Trophoblast cell (in vitro differentiated cells and primary cell): ENCODE data around the gene NAA80.
A peak's percentile ranks its signal among the peaks of the same experiment; 100 is the strongest.

ENCODE experiments used
- DNase-seq, 2 donors: peaks; one replicate each; pipeline ENCODE4 v3.0.0-alpha.2; 2016
- H2AFZ ChIP-seq: 2 replicates; pipeline ENCODE4 v1.6.1; 2013; ENCODE audit warnings: low read length, moderate library complexity, mild to moderate bottlenecking; ENCODE audit not compliant: insufficient read depth, poor library complexity
- H2AK5ac ChIP-seq: 2 replicates; pipeline ENCODE4 v1.6.1; 2013; ENCODE audit warnings: mild to moderate bottlenecking, low read length
- H2BK120ac ChIP-seq: 2 replicates; pipeline ENCODE4 v1.6.1; 2013; ENCODE audit warnings: low read length, mild to moderate bottlenecking, moderate library complexity; ENCODE audit not compliant: insufficient read depth, poor library complexity
- H2BK12ac ChIP-seq: 2 replicates; pipeline ENCODE4 v1.6.1; 2013; ENCODE audit warnings: mild to moderate bottlenecking, low read length, moderate library complexity
- H2BK5ac ChIP-seq: 2 replicates; pipeline ENCODE4 v1.6.1; 2013; ENCODE audit warnings: low read length, low read depth, moderate library complexity, mild to moderate bottlenecking; ENCODE audit not compliant: poor library complexity
- H3K14ac ChIP-seq: 2 replicates; pipeline ENCODE4 v1.6.1; 2013; ENCODE audit warnings: mild to moderate bottlenecking, low read length
- H3K18ac ChIP-seq: 2 replicates; pipeline ENCODE4 v1.6.1; 2013; ENCODE audit warnings: mild to moderate bottlenecking, low read length
- H3K23ac ChIP-seq: 2 replicates; pipeline ENCODE4 v1.6.1; 2013; ENCODE audit warnings: low read length
- H3K27ac ChIP-seq: 2 replicates; pipeline ENCODE4 v1.5.1; 2013; ENCODE audit warnings: low read depth, mild to moderate bottlenecking, inconsistent platforms, low read length, moderate library complexity
- H3K27me3 ChIP-seq: 2 replicates; pipeline ENCODE4 v1.6.1; 2013; ENCODE audit warnings: inconsistent platforms, mild to moderate bottlenecking, low read length, moderate library complexity; ENCODE audit not compliant: insufficient read depth
- H3K36me3 ChIP-seq, 2 experiments: 1 replicate in 1 of 2; 2 replicates in 1 of 2; pipeline ENCODE4 v1.6.1; 2013; ENCODE audit warnings: low read length in 2 of 2, mild to moderate bottlenecking in 2 of 2, moderate library complexity in 1 of 2; ENCODE audit not compliant: insufficient read depth in 2 of 2, control insufficient read depth in 1 of 2
- H3K4ac ChIP-seq: 2 replicates; pipeline ENCODE4 v1.6.1; 2013; ENCODE audit warnings: low read depth, mild to moderate bottlenecking, low read length, moderate library complexity
- H3K4me1 ChIP-seq, 2 experiments: 1 replicate in 1 of 2; 2 replicates in 1 of 2; pipeline ENCODE4 v1.6.1; 2013; ENCODE audit warnings: low read length in 2 of 2, mild to moderate bottlenecking in 2 of 2, moderate library complexity in 1 of 2; ENCODE audit not compliant: insufficient read depth in 2 of 2, control insufficient read depth in 1 of 2
- H3K4me2 ChIP-seq: 2 replicates; pipeline ENCODE4 v1.6.1; 2013; ENCODE audit warnings: inconsistent platforms, mild to moderate bottlenecking, low read length, moderate library complexity
- H3K4me3 ChIP-seq: 2 replicates; pipeline ENCODE4 v1.5.1; 2013; ENCODE audit warnings: mild to moderate bottlenecking, low read depth, low read length, inconsistent platforms
- H3K79me1 ChIP-seq: one replicate; pipeline ENCODE4 v1.6.1; 2013; ENCODE audit warnings: low read length
- H3K79me2 ChIP-seq: 2 replicates; pipeline ENCODE4 v1.6.1; 2013; ENCODE audit warnings: low read length, mild to moderate bottlenecking; ENCODE audit not compliant: control insufficient read depth, insufficient read depth, poor library complexity
- H3K9ac ChIP-seq: 2 replicates; pipeline ENCODE4 v1.6.1; 2013; ENCODE audit warnings: mild to moderate bottlenecking, low read length
- H3K9me3 ChIP-seq: 2 replicates; pipeline ENCODE4 v1.6.1; 2013; ENCODE audit warnings: low read depth, mild to moderate bottlenecking, control low read depth, inconsistent platforms, low read length; ENCODE audit not compliant: insufficient read depth
- H4K12ac ChIP-seq: 2 replicates; pipeline ENCODE4 v1.6.1; 2013; ENCODE audit warnings: low read depth, mild to moderate bottlenecking, low read length, moderate library complexity
- H4K8ac ChIP-seq: 2 replicates; pipeline ENCODE4 v1.6.1; 2013; ENCODE audit warnings: low read depth, mild to moderate bottlenecking, low read length, moderate library complexity
- H4K91ac ChIP-seq: one replicate; pipeline ENCODE4 v1.6.1; 2013; ENCODE audit warnings: low read depth, mild to moderate bottlenecking, low read length, moderate library complexity
- WGBS: extraction: QIAGEN DNeasy Blood & Tissue Kit; methylation state at CpG from one replicate; pipeline ENCODE4 v1.1.7; 2013; ENCODE audit warnings: missing lambda C conversion rate; ENCODE audit not compliant: insufficient read length, insufficient coverage; ENCODE audit errors: extremely low coverage; 5-methylcytosine and 5-hydroxymethylcytosine counted together

The NAA80 gene

GRCh38 chr3:50337175-50337861, 38.1 kb upstream of the NAA80 start:
- peaks cover 20% of the 10 kb centered on the region for H3K79me2 ChIP-seq
- peak overlapping the region; percentile 95 for H2AK5ac ChIP-seq
- WGBS = no CpG with 5 or more reads among the region's 79 CpGs
- peak overlapping the region; percentile 9 for H2BK12ac ChIP-seq
- H3K9ac ChIP-seq = peak overlapping the region; percentile 89
- peak overlapping the region; percentile 97 for H3K14ac ChIP-seq
- peak overlapping the region; percentile 86 for H4K12ac ChIP-seq
- H3K4me1 ChIP-seq = peaks cover 21 to 23% of the 10 kb centered on the region in 2 experiments
- peak overlapping the region; percentile 87 for H2BK120ac ChIP-seq
- H3K23ac ChIP-seq = no peak overlapping the region
- peak overlapping the region; percentile 96 for H4K91ac ChIP-seq
- DNase-seq = peak; percentile 98
- H3K4me3 ChIP-seq = peak overlapping the region; percentile 92
- peaks cover 27% of the 10 kb centered on the region for H3K27me3 ChIP-seq
- H3K18ac ChIP-seq = peak overlapping the region; percentile 96
- peaks cover 8 to 15% of the 10 kb centered on the region in 2 experiments for H3K36me3 ChIP-seq
- peak overlapping the region; percentile 92 for H3K27ac ChIP-seq
- peak overlapping the region; percentile 94 for H3K4ac ChIP-seq
- peaks cover 12% of the 10 kb centered on the region for H3K79me1 ChIP-seq
- peak overlapping the region; percentile 86 for H2BK5ac ChIP-seq
- peaks cover 6% of the 10 kb centered on the region for H3K9me3 ChIP-seq
- H3K4me2 ChIP-seq = peak overlapping the region; percentile 92
- H4K8ac ChIP-seq = peak overlapping the region; percentile 97
- peak overlapping the region; percentile 91 for H2AFZ ChIP-seq

DNA sequence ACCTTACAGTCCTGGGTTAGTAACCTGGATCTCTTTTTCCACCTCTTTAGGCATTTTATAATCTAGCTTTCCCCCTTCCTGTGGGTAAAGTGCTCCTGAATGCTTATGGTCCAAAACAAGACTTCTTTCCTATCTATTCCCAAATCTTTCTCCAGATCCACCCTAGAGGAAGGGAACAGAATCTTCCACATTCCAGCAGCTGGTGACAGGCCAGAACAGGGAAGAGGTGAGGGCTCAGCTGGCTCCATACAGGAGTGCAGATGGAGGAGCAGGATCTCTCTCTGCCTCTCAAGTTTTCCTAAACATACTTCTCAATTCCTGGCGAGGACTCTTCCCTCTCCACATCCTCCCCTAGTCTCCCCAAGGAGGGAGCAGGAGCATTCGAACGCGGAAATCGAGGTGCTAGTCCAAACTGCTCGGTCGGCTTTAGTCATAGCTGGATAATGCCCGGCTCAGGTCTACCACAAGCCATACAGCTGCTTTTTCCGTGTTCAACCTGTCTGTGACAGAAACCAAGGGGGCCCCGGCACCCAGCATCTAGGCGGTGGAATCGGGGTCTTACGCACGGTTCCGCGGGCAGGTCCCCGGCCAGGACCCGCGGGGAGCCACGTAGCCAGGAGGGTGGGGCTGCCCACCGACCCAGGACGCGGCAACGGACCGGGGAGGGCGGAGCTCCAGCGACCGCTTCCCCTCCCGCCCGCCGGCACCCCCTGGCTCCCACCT, 37.4 kb upstream of the NAA80 start:
- H3K9me3 ChIP-seq = peaks cover 6% of the 10 kb centered on the region
- H3K9ac ChIP-seq = peak overlapping the region; percentile 89
- peak overlapping the region; percentile 83 for H4K12ac ChIP-seq
- H2BK5ac ChIP-seq = peak overlapping the region; percentile 86
- no CpG with 5 or more reads among the region's 31 CpGs for WGBS
- H4K8ac ChIP-seq = peak overlapping the region; percentile 91
- H3K27ac ChIP-seq = peak overlapping the region; percentile 92
- H3K4me2 ChIP-seq = peak overlapping the region; percentile 92
- H3K27me3 ChIP-seq = peaks cover 25% of the 10 kb centered on the region
- peaks cover 12% of the 10 kb centered on the region for H3K79me1 ChIP-seq
- peak overlapping the region; percentile 85 for H2AK5ac ChIP-seq
- peak overlapping the region; percentile 92 for H3K4me3 ChIP-seq
- peak overlapping the region; percentile 87 for H2BK120ac ChIP-seq
- no peak overlapping the region for H3K23ac ChIP-seq
- H2BK12ac ChIP-seq = no peak overlapping the region
- H3K18ac ChIP-seq = peak overlapping the region; percentile 96
- H3K4me1 ChIP-seq = peaks cover 21 to 23% of the 10 kb centered on the region in 2 experiments
- peaks cover 15 to 22% of the 10 kb centered on the region in 2 experiments for H3K36me3 ChIP-seq
- H3K14ac ChIP-seq = peak overlapping the region; percentile 94
- peak overlapping the region; percentile 74 for H2AFZ ChIP-seq
- peaks cover 20% of the 10 kb centered on the region for H3K79me2 ChIP-seq
- peak overlapping the region; percentile 92 for H4K91ac ChIP-seq
- DNase-seq = peak in 1 of 2 donors; percentile 58
- H3K4ac ChIP-seq = peak overlapping the region; percentile 90

DNA sequence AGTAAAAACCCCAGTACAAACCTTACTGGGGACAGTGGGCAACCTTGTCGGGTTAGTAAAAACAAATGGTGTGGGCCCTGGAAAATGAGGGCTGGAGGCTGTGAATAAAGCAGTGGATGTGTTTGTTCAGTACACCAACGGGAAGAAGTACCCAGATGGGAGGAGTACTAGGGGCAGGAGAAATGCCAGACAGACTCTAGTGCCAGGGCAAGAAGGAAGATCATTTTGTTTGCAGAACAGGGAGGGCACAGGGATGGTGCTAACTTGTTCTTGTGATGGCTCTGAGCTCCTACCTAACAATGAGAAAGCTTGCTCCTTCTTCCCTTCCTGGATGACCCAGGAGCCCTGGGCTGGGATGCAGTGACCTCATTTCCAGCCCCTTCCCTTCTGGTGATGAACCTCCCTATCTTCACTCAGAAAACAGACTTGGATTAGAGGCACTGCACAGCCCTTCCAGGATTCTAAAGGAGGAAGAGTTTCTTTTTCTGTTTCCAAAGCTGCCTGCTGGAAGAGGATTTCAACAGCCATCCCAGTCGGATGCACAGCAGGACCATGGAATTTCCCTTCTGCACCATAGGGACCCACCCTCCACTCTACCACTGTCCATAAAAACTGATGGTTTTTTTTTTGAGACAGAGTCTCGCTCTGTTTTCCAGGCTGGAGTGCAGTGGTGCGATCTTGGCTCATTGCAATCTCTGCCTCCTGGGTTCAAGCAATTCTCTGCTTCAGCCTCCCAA, 35.3 kb upstream of the NAA80 start:
- Histone ChIP-seq H2BK5ac (no peak overlapping the region), H3K9me3 (no peaks in the 10 kb centered on the region), H3K4me2 (no peak overlapping the region), H3K36me3 (peaks cover 35 to 42% of the 10 kb centered on the region in 2 experiments), H3K79me2 (peaks cover 20% of the 10 kb centered on the region), H4K8ac (no peak overlapping the region), H3K79me1 (peaks cover 12% of the 10 kb centered on the region), H3K27ac (no peak overlapping the region), H2BK120ac (no peak overlapping the region), H2AFZ (no peak overlapping the region), H3K9ac (no peak overlapping the region), H3K23ac (no peak overlapping the region), H2AK5ac (no peak overlapping the region), H2BK12ac (no peak overlapping the region), H3K27me3 (peaks cover 5% of the 10 kb centered on the region), H4K91ac (no peak overlapping the region), H4K12ac (no peak overlapping the region), H3K14ac (no peak overlapping the region), H3K4me3 (no peak overlapping the region), H3K4me1 (peaks cover 14% of the 10 kb centered on the region in 2 experiments), H3K4ac (peak overlapping the region; percentile 22), H3K18ac (no peak overlapping the region)
- no peak for DNase-seq
- no CpG with 5 or more reads among the region's 5 CpGs for WGBS

- Histone ChIP-seq H2BK12ac (no peak overlapping the region), H2AK5ac (no peak overlapping the region), H2BK120ac (no peak overlapping the region), H3K27ac (no peak overlapping the region), H3K4me2 (no peak overlapping the region), H3K9me3 (no peaks in the 10 kb centered on the region), H3K79me1 (peaks cover 12% of the 10 kb centered on the region), H2BK5ac (no peak overlapping the region), H2AFZ (no peak overlapping the region), H4K8ac (no peak overlapping the region), H3K9ac (no peak overlapping the region), H3K4ac (peak overlapping the region; percentile 8), H4K12ac (no peak overlapping the region), H3K4me1 (peaks cover 14% of the 10 kb centered on the region in 2 experiments), H3K14ac (no peak overlapping the region), H3K18ac (peak overlapping the region; percentile 26), H4K91ac (no peak overlapping the region), H3K23ac (no peak overlapping the region), H3K36me3 (peaks cover 39 to 47% of the 10 kb centered on the region in 2 experiments), H3K79me2 (peaks cover 20% of the 10 kb centered on the region), H3K27me3 (peaks cover 3% of the 10 kb centered on the region), H3K4me3 (no peak overlapping the region)
- no CpG with 5 or more reads among the region's 12 CpGs for WGBS
- no peak for DNase-seq
Measured at GRCh38 chr3:50333744-50334328, 34.6 kb upstream of the NAA80 start.
